GM03348 (cell line): ENCODE data around the gene KISS1R.
A peak's percentile ranks its signal among the peaks of the same experiment; 100 is the strongest.

Experiments
- DNase-seq: peaks from one replicate; pipeline ENCODE4 v3.0.0; 2012; ENCODE audit warnings: low spot score

Gene KISS1R

GRCh38 chr19:920051-920864 lies 3.1 kb downstream of the KISS1R start:
- no peak for DNase-seq

GRCh38 chr19:924553-925086 lies 7.5 kb downstream of the KISS1R start:
- DNase-seq, result no peak

- peak; percentile 57 for DNase-seq
Observed at GRCh38 chr19:925087-925525, 8.0 kb downstream of the KISS1R start.

GRCh38 chr19:925526-926322 lies 8.6 kb downstream of the KISS1R start, which contains the start of gene ARID3A:
TSS of gene ARID3A (plus strand) at chr19:926035. CDS start at chr19:929529, 3,494 bp downstream.
- peak; percentile 93 for DNase-seq

- no peak for DNase-seq
Observed at GRCh38 chr19:926323-926588, 9.1 kb downstream of the KISS1R start.

GRCh38 chr19:926589-927350 lies 9.6 kb downstream of the KISS1R start:
- peak; percentile 85 for DNase-seq

- peak; percentile 45 for DNase-seq
Observed at GRCh38 chr19:927351-927779, 10.2 kb downstream of the KISS1R start.

- DNase-seq, result no peak
Observed at GRCh38 chr19:927780-928401, 10.8 kb downstream of the KISS1R start.

- peak; percentile 72 for DNase-seq
Observed at GRCh38 chr19:928471-929202, 11.5 kb downstream of the KISS1R start.

GRCh38 chr19:929203-929890 lies 12.2 kb downstream of the KISS1R start:
- no peak for DNase-seq

GRCh38 chr19:929891-930258 lies 12.7 kb downstream of the KISS1R start:
- no peak for DNase-seq

GRCh38 chr19:931860-932647 lies 14.9 kb downstream of the KISS1R start:
- no peak for DNase-seq

- peak; percentile 97 for DNase-seq
Observed at GRCh38 chr19:932648-933552, 15.8 kb downstream of the KISS1R start.

GRCh38 chr19:933553-933882 lies 16.4 kb downstream of the KISS1R start:
- DNase-seq, result no peak

- no peak for DNase-seq
Observed at GRCh38 chr19:934197-934840, 17.2 kb downstream of the KISS1R start.

- DNase-seq, result peak; percentile 60
Observed at GRCh38 chr19:934865-935479, 17.8 kb downstream of the KISS1R start.

- DNase-seq, result no peak
Observed at GRCh38 chr19:936175-936546, 19.0 kb downstream of the KISS1R start.

- DNase-seq, result no peak
Observed at GRCh38 chr19:937259-937694, 20.1 kb downstream of the KISS1R start.
